ENCODE measurements around the gene PPP2R2C.

DNA sequence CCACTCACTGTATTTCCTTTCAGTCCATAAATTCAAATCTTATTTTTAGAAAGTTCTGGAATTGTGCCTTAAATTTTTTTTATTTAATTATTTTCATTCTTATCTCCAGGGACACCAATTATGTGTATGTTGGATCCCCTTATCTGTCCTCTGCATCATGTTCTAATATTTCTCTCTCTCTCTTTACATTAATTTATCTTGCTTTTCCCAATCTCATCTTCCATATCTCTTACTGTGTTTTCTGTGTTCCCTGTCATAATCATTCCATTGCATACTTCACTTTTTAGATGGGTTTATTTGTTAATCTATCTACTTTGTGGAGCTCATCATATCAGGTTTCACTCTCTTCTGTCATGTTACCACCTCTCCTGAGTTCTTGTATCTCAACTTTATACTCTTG lies 37.4 kb downstream of the PPP2R2C start:
- no peak for TF ChIP-seq HDGF (IDR thresholded peaks at IDR 0.05; ENCODE audit: borderline replicate concordance)
- no peak for TF ChIP-seq BHLHE40 (IDR thresholded peaks at IDR 0.05; ENCODE audit: borderline replicate concordance)
- no peak for TF ChIP-seq TARDBP (IDR thresholded peaks at IDR 0.05)
- no peak for TF ChIP-seq FOXA1 (IDR thresholded peaks at IDR 0.05)
- TF ChIP-seq ARNT (IDR thresholded peaks at IDR 0.05) = no peak
- TF ChIP-seq SUZ12 (IDR thresholded peaks at IDR 0.05) = no peak
- TF ChIP-seq FOXK2 (IDR thresholded peaks at IDR 0.05) = no peak
- no peak for TF ChIP-seq CTBP1 (IDR thresholded peaks at IDR 0.05; ENCODE audit: borderline replicate concordance)
- TF ChIP-seq PKNOX1 (IDR thresholded peaks at IDR 0.05) = no peak
- no peak for TF ChIP-seq NFRKB (IDR thresholded peaks at IDR 0.05)
- TF ChIP-seq L3MBTL2 (conservative IDR thresholded peaks at IDR 0.05) = no peak
- no peak for TF ChIP-seq ZNF384 (IDR thresholded peaks at IDR 0.05)

Measured in HEK293T (cell line).